GM19372 (cell line): ENCODE data around the gene CDH20.

Experiments used
- ATAC-seq: cut with Tn5 transposase; IDR thresholded peaks from one replicate; pipeline ENCODE4 v1.9.1; 2021; ENCODE audit warnings: mild to moderate bottlenecking, low read depth, moderate library complexity; ENCODE audit not compliant: unreplicated experiment

CDH20 gene

GRCh38 chr18:61419763-61420162 is 86.5 kb downstream of the CDH20 start:
- ATAC-seq, result no peak

GRCh38 chr18:61420218-61420885 is 87.1 kb downstream of the CDH20 start:
- no peak for ATAC-seq

GRCh38 chr18:61426492-61427053 is 93.3 kb downstream of the CDH20 start:
- ATAC-seq, result no peak

GRCh38 chr18:61428266-61428665 is 95.0 kb downstream of the CDH20 start:
- ATAC-seq, result no peak

- no peak for ATAC-seq
These were observed 99.4 kb downstream of the CDH20 start for GRCh38 chr18:61432590-61432989.

GRCh38 chr18:61435064-61435652 is 101.9 kb downstream of the CDH20 start:
- no peak for ATAC-seq

- ATAC-seq, result no peak
These were observed 110.0 kb downstream of the CDH20 start for GRCh38 chr18:61443081-61443725.

- ATAC-seq, result peak; percentile 73
These were observed 115.1 kb downstream of the CDH20 start for GRCh38 chr18:61448316-61448715.

GRCh38 chr18:61459896-61460648 is 126.8 kb downstream of the CDH20 start:
- ATAC-seq, result no peak

- no peak for ATAC-seq
These were observed 131.4 kb downstream of the CDH20 start for GRCh38 chr18:61464551-61465142.

GRCh38 chr18:61466736-61467135 is 133.5 kb downstream of the CDH20 start:
- ATAC-seq, result no peak

- no peak for ATAC-seq
These were observed 136.9 kb downstream of the CDH20 start for GRCh38 chr18:61470031-61470674.

GRCh38 chr18:61471541-61471940 is 138.3 kb downstream of the CDH20 start:
- no peak for ATAC-seq

GRCh38 chr18:61471942-61472341 is 138.7 kb downstream of the CDH20 start:
- no peak for ATAC-seq

GRCh38 chr18:61474341-61474740 is 141.1 kb downstream of the CDH20 start:
- no peak for ATAC-seq

- ATAC-seq, result no peak
These were observed 141.7 kb downstream of the CDH20 start for GRCh38 chr18:61474918-61475317.

GRCh38 chr18:61475931-61476330 is 142.7 kb downstream of the CDH20 start:
- ATAC-seq, result no peak

- no peak for ATAC-seq
These were observed 156.1 kb downstream of the CDH20 start for GRCh38 chr18:61489334-61489733.

- ATAC-seq, result no peak
These were observed 163.1 kb downstream of the CDH20 start for GRCh38 chr18:61496374-61496773.

- no peak for ATAC-seq
These were observed 164.2 kb downstream of the CDH20 start for GRCh38 chr18:61497422-61497821.
